Stimulated activated naive CD8-positive, alpha-beta T cell treated with anti-CD3 and anti-CD28 coated beads, Interleukin-15, Interleukin-2, amounts not matched to agents 100 ng/mL and 50 ng/mL, for 24 hours (primary cell): ENCODE results near the gene MYO1E.

ENCODE experiments used
- H3K27ac Mint-ChIP-seq: one replicate; pipeline ENCODE4 v1.8.0; 2021; ENCODE audit warnings: mild to moderate bottlenecking, mixed read lengths
- H3K27me3 Mint-ChIP-seq: one replicate; pipeline ENCODE4 v1.8.0; 2021; ENCODE audit warnings: mixed read lengths
- H3K36me3 Mint-ChIP-seq: one replicate; pipeline ENCODE4 v1.8.0; 2021; ENCODE audit warnings: low read depth, mixed read lengths
- H3K4me1 Mint-ChIP-seq: one replicate; pipeline ENCODE4 v1.8.0; 2021; ENCODE audit warnings: low read depth, mixed read lengths
- H3K4me3 Mint-ChIP-seq: one replicate; pipeline ENCODE4 v1.8.0; 2021; ENCODE audit warnings: mild to moderate bottlenecking, mixed read lengths
- H3K9me3 Mint-ChIP-seq: one replicate; pipeline ENCODE4 v1.8.0; 2021; ENCODE audit warnings: mixed read lengths

Gene MYO1E

DNA sequence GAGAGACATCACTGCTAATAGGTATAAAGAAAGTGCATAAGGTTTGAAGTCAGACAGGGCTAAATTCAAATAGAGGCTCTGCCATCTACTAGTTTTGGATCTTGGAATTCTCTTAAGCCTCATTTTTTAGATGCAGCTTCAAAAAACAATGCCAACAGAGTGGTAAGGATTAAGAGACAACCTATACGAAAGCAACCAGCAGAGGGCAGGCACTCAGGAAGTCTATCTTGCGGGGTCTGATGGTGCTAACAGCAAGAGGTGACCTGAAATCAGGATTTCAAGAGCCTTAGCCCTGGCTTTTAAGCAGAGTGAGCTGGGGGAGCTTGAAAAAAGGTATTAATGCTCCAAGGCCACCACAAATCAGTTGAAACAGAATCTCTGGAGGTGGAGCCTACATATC is 125.3 kb downstream of the MYO1E start:
- Mint-ChIP-seq H3K27ac (peak overlapping the region; percentile 68), H3K4me1 (peaks cover 51% of the 10 kb centered on the region), H3K4me3 (no peak overlapping the region), H3K27me3 (no peaks in the 10 kb centered on the region), H3K36me3 (no peaks in the 10 kb centered on the region), H3K9me3 (no peaks in the 10 kb centered on the region)

DNA sequence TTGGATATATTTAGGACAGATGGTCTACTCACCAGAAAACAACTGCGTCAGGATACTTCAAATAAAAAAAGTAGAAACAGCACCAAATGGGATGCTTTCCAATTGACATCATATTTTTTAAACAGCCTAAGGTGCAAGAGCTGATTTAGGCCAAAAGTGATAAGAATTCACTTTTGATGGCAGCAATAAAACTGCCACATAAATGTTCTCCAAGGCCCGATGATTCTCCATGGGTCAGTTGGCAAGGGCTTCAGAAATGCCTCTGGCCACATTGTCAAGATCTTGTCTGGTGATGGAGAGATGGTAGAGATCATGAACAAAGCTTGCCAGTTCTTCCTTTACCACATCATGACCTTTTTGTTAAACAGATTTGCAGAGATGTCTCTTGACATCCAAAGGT is 127.1 kb downstream of the MYO1E start:
- Mint-ChIP-seq H3K4me3 (no peak overlapping the region), H3K27ac (no peak overlapping the region), H3K27me3 (no peaks in the 10 kb centered on the region), H3K36me3 (no peaks in the 10 kb centered on the region), H3K4me1 (peaks cover 40% of the 10 kb centered on the region), H3K9me3 (no peaks in the 10 kb centered on the region)

DNA sequence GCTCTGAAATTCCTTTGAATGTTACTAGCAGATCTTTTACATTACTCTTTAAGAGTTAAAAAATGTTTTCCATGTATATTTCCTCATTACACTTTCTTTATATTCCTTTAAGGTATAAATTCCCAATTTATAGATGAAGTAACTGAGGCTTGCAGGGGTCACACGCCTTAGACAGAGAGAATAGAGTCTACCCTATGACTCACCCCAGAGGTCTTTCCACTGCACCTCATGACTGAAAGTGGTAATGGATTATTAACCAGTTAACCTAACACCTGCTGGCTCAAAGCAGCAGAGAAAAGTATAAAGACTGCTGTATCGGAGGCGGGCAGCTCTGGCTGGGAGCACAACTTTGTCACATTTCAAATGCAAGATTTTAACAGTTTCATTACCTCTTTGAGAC is 128.3 kb downstream of the MYO1E start:
- no peaks in the 10 kb centered on the region for H3K9me3 Mint-ChIP-seq
- H3K36me3 Mint-ChIP-seq = no peaks in the 10 kb centered on the region
- H3K27me3 Mint-ChIP-seq = no peaks in the 10 kb centered on the region
- H3K4me3 Mint-ChIP-seq = no peak overlapping the region
- H3K27ac Mint-ChIP-seq = no peak overlapping the region
- peaks cover 28% of the 10 kb centered on the region for H3K4me1 Mint-ChIP-seq

DNA sequence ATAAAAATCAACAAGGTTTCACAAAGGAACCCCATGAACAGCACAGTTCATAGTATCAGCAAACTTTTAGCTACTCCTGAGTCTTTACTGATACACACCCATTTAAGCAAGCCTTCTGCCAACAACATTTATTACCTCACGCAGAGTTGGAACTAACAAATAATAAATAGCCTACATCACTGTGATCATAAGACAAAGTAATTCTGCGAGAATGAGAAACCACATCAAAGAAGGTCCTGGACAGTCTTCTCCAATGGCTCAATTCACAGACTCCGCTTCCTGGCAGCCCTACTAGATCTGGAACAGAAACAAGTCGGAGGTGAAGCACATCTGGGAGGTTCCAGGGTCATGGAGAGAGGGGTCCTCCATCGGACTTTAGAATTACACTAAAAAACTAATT is 129.0 kb downstream of the MYO1E start:
- H3K27me3 Mint-ChIP-seq = no peaks in the 10 kb centered on the region
- no peak overlapping the region for H3K4me3 Mint-ChIP-seq
- peaks cover 21% of the 10 kb centered on the region for H3K4me1 Mint-ChIP-seq
- no peak overlapping the region for H3K27ac Mint-ChIP-seq
- H3K36me3 Mint-ChIP-seq = no peaks in the 10 kb centered on the region
- no peaks in the 10 kb centered on the region for H3K9me3 Mint-ChIP-seq

DNA sequence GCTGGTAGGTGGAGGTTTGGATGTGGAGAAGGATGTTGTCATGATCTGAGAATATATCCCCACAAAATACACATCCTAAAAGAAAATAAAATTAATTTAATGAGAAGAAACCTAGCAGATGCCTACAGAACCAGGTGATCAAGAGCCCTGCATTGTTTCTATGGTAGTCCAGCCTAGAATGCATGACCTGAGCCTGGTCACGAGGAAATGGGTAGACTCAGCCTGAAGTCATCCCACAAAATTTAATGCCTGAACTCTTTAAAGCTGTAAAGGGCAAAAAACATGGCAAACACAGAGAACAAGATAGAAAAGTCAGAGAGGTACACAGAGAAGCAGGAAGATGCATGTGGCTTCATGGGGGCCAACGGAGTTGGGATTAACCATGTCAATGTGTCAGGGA is 130.0 kb downstream of the MYO1E start:
- H3K4me3 Mint-ChIP-seq = no peak overlapping the region
- no peaks in the 10 kb centered on the region for H3K36me3 Mint-ChIP-seq
- H3K27ac Mint-ChIP-seq = no peak overlapping the region
- no peaks in the 10 kb centered on the region for H3K27me3 Mint-ChIP-seq
- no peaks in the 10 kb centered on the region for H3K9me3 Mint-ChIP-seq
- peaks cover 22% of the 10 kb centered on the region for H3K4me1 Mint-ChIP-seq

DNA sequence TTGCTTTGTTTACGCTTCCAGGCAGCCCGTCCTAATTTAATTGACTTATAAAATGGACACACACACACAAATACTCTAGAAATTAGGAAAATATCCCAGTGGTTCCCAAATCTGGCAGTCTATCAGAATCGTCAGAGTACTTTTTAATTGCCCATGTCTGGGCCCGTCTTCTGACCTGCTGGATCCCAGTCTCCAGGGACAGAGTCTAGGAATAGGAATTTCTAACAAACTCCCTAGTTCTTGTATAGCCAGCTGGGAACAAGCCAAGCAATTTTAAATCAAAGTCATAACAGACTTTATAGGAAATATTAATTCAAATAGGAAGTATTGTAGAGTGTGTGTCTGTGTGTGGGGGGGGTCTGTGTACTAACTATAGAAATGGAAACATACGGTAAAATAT is 132.6 kb downstream of the MYO1E start:
- no peaks in the 10 kb centered on the region for H3K9me3 Mint-ChIP-seq
- no peaks in the 10 kb centered on the region for H3K27me3 Mint-ChIP-seq
- H3K27ac Mint-ChIP-seq = no peak overlapping the region
- no peak overlapping the region for H3K4me3 Mint-ChIP-seq
- H3K4me1 Mint-ChIP-seq = peaks cover 31% of the 10 kb centered on the region
- no peaks in the 10 kb centered on the region for H3K36me3 Mint-ChIP-seq

DNA sequence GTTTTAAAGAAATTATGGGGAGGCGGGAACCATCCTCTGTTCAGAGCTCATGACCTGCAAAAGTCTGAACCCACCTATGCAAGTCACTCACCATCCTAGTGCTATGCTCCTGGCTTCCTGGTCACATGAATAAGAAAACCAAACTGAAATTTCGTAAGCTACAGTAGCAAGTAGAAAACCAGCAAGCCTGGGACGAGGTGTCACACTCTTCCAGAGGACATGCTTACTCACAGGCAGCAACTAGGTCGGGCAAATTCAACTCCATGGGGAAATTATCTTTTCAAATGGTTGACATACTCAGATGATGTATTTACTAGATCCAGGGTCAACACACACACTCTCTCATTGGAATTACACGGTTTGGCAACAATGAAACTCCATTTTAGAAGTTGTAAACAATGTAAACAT is 134.7 kb downstream of the MYO1E start:
- Mint-ChIP-seq H3K36me3 (no peaks in the 10 kb centered on the region), H3K27ac (no peak overlapping the region), H3K27me3 (no peaks in the 10 kb centered on the region), H3K9me3 (no peaks in the 10 kb centered on the region), H3K4me1 (peaks cover 18% of the 10 kb centered on the region), H3K4me3 (no peak overlapping the region)

DNA sequence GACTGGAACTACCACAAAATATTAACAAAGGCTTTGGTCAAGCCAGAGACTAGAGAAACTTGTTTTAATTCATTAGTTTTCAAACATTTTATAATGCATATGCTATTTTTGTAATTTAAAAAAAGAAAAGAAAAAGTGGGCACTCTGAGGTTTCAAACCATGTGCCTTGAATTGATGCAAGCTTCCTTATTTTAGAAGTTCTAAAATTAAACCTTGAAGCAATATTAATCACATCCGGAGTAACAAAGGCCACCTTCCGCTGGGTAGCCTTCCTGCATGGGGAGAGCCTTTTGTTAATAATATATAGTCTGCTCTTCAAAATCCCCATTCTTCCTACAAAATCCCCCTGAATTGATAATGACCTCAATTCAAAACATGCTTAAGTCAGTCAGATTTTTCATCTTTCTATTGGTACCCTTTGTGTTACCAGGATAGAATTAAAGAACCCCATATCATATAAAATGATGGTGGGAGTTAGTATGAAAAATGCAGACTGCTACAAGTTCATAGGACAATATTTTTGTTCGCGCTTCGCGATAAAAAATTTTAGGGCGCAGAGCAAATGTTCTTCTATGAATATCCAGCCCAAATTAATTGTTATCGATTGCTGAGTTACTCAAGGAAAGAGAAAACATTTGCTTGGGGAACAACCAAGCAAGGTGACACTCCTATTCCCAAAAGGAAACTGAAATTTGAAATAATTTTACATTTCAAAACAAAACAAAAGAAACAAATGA is 135.4 kb downstream of the MYO1E start:
- Mint-ChIP-seq H3K9me3 (no peaks in the 10 kb centered on the region), H3K36me3 (no peaks in the 10 kb centered on the region), H3K4me3 (no peak overlapping the region), H3K4me1 (peaks cover 22% of the 10 kb centered on the region), H3K27me3 (no peaks in the 10 kb centered on the region), H3K27ac (no peak overlapping the region)

DNA sequence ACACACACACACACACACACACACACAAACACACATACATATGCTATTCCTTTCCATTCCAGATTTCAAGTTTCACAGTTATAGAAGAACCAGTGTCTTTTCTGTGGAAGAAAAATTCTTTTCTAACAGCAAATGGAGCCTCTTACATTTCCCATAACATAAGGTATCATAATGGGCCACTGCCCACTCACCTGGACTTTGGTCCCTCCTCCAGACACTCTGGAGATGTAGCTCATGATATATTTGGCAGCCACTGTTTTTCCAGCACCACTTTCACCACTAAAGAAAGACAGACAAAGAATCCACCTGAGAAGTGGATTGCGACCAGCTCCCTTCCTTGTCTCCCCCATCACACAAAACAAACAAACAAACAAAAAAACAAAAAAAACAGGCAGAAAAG is 136.3 kb downstream of the MYO1E start:
- Mint-ChIP-seq H3K4me3 (peak overlapping the region; percentile 30), H3K36me3 (no peaks in the 10 kb centered on the region), H3K27ac (peak overlapping the region; percentile 37), H3K27me3 (no peaks in the 10 kb centered on the region), H3K9me3 (no peaks in the 10 kb centered on the region), H3K4me1 (peaks cover 22% of the 10 kb centered on the region)

DNA sequence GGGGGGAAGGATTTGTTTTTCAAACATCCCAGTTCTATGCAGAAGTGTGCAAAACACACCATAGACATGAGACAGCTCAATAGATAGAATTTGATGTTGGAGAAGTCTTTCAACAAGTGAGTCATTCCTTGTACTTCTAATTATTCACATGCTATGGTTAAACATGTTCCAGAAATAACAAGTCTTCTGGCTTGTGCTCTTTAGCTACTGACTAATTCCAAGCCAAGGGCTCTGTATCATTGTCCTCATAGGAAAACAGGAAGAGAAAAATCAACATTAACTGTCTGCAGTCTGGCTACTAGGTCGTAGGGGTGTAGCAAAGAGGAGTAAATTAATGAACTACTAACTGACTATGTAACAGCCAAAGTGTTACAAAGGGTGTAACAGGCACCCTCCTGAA is 140.2 kb downstream of the MYO1E start:
- Mint-ChIP-seq H3K27me3 (no peaks in the 10 kb centered on the region), H3K4me1 (peaks cover 14% of the 10 kb centered on the region), H3K9me3 (no peaks in the 10 kb centered on the region), H3K4me3 (no peak overlapping the region), H3K36me3 (no peaks in the 10 kb centered on the region), H3K27ac (no peak overlapping the region)

DNA sequence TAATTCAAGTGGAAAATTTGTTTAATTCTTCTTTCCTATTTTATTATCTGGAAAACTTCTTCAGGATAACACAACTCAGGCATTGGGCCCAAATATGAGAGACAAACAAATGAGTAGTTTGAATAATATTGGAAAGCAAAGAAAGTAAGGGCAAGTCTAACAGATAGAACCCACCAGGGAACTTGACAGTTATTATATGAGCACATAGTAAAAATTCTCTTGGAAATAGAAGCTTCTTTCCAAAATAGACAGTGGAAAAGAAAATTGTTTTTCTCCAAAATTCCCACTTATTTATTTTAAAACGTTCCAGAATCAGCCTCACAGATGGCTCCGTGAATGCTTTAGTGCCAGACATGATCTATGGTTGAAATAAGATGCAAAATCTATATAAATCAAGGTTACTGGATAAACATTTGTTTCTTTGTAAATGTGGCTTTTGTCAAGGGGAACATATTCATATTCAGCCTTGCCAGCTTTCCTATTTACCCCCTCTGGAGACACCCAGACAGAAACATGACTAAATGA is 142.1 kb downstream of the MYO1E start:
- Mint-ChIP-seq H3K4me3 (no peak overlapping the region), H3K9me3 (no peaks in the 10 kb centered on the region), H3K27ac (no peak overlapping the region), H3K36me3 (no peaks in the 10 kb centered on the region), H3K27me3 (no peaks in the 10 kb centered on the region), H3K4me1 (peaks cover 3% of the 10 kb centered on the region)

DNA sequence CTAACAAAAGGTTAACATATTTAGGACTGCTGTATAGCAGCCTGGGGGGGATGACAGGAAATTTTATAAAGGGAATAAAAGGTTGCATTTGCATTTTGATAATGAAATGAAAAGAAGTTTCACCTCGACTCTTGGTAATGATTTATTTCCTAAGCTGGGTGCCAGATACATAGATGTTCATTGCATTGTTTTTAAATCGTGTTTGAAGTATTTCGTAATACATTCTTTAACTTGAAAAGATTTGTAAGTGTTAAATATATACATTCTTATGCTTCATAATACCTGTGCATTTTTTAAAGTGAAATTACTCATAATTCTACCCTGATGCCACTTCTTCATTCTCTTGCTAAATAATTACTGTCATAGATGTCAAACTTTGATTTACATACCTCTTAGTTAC is 143.2 kb downstream of the MYO1E start:
- H3K4me1 Mint-ChIP-seq = peaks cover 3% of the 10 kb centered on the region
- no peak overlapping the region for H3K4me3 Mint-ChIP-seq
- no peaks in the 10 kb centered on the region for H3K9me3 Mint-ChIP-seq
- H3K36me3 Mint-ChIP-seq = no peaks in the 10 kb centered on the region
- no peak overlapping the region for H3K27ac Mint-ChIP-seq
- H3K27me3 Mint-ChIP-seq = no peaks in the 10 kb centered on the region

DNA sequence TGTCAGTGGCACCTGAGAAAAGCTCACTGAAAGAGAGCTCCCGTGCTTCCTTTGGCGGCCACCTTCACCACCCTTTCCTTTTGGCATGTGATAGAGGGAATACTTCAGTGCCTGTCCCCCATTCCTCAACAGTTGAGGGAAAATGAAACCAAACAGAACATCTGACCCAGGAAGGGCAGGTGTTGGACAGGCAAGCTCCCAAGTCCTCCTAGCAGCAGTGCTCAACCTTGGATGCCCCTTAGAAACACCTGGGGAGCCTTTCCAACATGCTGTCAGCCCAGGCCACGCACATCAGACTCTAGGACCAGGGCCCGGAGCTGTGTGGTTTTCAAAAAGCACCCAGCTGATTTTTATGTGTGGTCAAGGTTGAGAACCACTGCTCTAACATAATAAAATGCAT is 143.7 kb downstream of the MYO1E start:
- no peak overlapping the region for H3K27ac Mint-ChIP-seq
- H3K4me1 Mint-ChIP-seq = peaks cover 3% of the 10 kb centered on the region
- H3K36me3 Mint-ChIP-seq = no peaks in the 10 kb centered on the region
- H3K9me3 Mint-ChIP-seq = no peaks in the 10 kb centered on the region
- H3K27me3 Mint-ChIP-seq = no peaks in the 10 kb centered on the region
- H3K4me3 Mint-ChIP-seq = no peak overlapping the region

DNA sequence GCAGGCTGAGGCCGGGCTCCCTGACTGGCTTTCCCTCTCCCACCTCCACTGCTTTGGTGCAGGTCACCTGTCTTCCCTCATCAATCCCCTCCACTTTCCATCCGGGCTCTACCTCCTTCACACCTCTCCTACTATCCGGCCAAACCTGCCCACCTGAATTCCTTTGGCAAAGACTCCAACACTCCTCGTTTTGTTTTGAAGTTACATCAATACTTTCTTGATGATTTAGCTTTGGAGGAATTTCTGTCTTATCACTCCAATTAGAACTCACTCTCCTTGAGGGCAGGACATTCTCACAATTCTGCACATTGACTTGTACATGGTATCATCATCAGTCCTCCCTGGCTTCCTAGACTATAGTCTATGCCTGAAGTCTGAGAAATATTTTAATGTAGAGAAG is 145.7 kb downstream of the MYO1E start:
- Mint-ChIP-seq H3K36me3 (no peaks in the 10 kb centered on the region), H3K27ac (no peak overlapping the region), H3K4me3 (no peak overlapping the region), H3K27me3 (no peaks in the 10 kb centered on the region), H3K9me3 (no peaks in the 10 kb centered on the region), H3K4me1 (no peaks in the 10 kb centered on the region)

DNA sequence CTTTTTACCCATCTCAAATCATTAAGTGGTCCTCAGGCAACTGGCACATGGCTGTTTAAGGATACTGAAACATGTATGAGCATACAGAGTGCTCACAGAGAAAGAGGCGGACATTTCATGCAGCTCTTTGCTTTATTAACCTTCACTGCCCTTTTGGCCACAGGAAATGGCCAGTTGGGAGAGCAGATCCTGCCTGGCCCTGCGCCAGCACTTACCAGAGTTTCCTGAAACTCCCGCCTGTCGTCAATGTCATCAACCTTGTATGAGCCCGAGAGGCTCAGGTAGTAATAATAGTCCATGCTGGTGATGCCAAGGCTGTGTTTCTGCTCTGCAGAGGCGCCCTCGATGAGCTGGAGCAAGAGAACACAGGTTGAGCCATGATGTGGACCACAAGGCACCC is 148.2 kb downstream of the MYO1E start:
- Mint-ChIP-seq H3K36me3 (no peaks in the 10 kb centered on the region), H3K4me3 (no peak overlapping the region), H3K27me3 (no peaks in the 10 kb centered on the region), H3K27ac (no peak overlapping the region), H3K4me1 (no peaks in the 10 kb centered on the region), H3K9me3 (no peaks in the 10 kb centered on the region)

DNA sequence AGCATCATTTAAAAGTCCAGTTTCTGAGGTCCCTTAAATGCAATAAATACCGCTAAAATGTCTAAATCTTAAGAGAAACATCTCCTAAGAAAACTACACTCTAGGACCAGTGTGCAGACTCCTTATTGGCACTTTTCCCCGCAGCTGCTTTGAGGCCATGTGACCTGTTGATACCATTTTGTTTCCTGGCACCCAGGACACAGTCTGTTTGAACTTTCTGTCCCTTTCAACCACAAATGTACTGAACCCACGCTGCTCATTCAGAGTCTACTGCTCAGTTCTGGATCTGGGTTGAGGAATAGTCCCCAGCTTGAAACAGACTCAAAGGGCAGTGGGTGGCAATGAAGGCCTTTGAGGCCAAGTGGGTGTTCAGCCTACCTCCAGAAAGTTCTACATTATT is 148.9 kb downstream of the MYO1E start:
- Mint-ChIP-seq H3K27ac (no peak overlapping the region), H3K4me1 (no peaks in the 10 kb centered on the region), H3K9me3 (no peaks in the 10 kb centered on the region), H3K4me3 (no peak overlapping the region), H3K27me3 (no peaks in the 10 kb centered on the region), H3K36me3 (peaks cover 1% of the 10 kb centered on the region)
